Measurements from ENCODE around the gene SEMA4D.

The SEMA4D gene

GRCh38 chr9:89497978-89498851, at the start of gene SEMA4D:
TSS of gene SEMA4D (minus strand) at chr9:89498113. CDS start at chr9:89405456, 92,657 bp downstream.
- peak in 4 of 6 experiments; percentile 14 to 62 (median 32) for DNase-seq

GRCh38 chr9:89547000-89547399, 49.1 kb upstream of the SEMA4D start:
- DNase-seq, result no peak

- no peak for DNase-seq
Observed at GRCh38 chr9:89544279-89544661, 46.4 kb upstream of the SEMA4D start.

- no peak for DNase-seq
Observed at GRCh38 chr9:89543621-89544278, 45.8 kb upstream of the SEMA4D start.

GRCh38 chr9:89543111-89543510, 45.2 kb upstream of the SEMA4D start:
- DNase-seq, result no peak

- DNase-seq, result no peak
Observed at GRCh38 chr9:89542401-89543021, 44.6 kb upstream of the SEMA4D start.

- DNase-seq, result no peak
Observed at GRCh38 chr9:89541798-89542197, 43.9 kb upstream of the SEMA4D start.

- DNase-seq, result no peak
Observed at GRCh38 chr9:89539374-89539773, 41.5 kb upstream of the SEMA4D start.

- peak in 3 of 6 experiments; percentile 16 to 47 (median 41) for DNase-seq
Observed at GRCh38 chr9:89538871-89539270, 41.0 kb upstream of the SEMA4D start.

GRCh38 chr9:89537166-89537565, 39.3 kb upstream of the SEMA4D start:
- DNase-seq, result no peak

- DNase-seq, result no peak
Observed at GRCh38 chr9:89536600-89536999, 38.7 kb upstream of the SEMA4D start.

GRCh38 chr9:89536145-89536574, 38.2 kb upstream of the SEMA4D start:
- peak in 3 of 6 experiments; percentile 70 to 76 (median 74) for DNase-seq

GRCh38 chr9:89535461-89535860, 37.5 kb upstream of the SEMA4D start:
- DNase-seq, result no peak

- DNase-seq, result no peak
Observed at GRCh38 chr9:89534515-89535287, 36.8 kb upstream of the SEMA4D start.

GRCh38 chr9:89533411-89534095, 35.6 kb upstream of the SEMA4D start:
- no peak for DNase-seq

- DNase-seq, result no peak
Observed at GRCh38 chr9:89532944-89533343, 35.0 kb upstream of the SEMA4D start.

- DNase-seq, result no peak
Observed at GRCh38 chr9:89532478-89532877, 34.6 kb upstream of the SEMA4D start.

GRCh38 chr9:89531766-89532165, 33.9 kb upstream of the SEMA4D start:
- DNase-seq, result no peak

GRCh38 chr9:89530726-89531125, 32.8 kb upstream of the SEMA4D start:
- DNase-seq, result no peak

GRCh38 chr9:89529243-89530035, 31.5 kb upstream of the SEMA4D start:
- peak in 3 of 6 experiments; percentile 34 to 51 (median 48) for DNase-seq

- no peak for DNase-seq
Observed at GRCh38 chr9:89528540-89528939, 30.6 kb upstream of the SEMA4D start.
